Right atrium auricular region (tissue), 2 donors: Measurements from ENCODE around the gene DENND1A. TPM values are rescaled to one million over a fixed set of nuclear protein-coding genes. Genes with fewer than 3 reads are reported as not detected.

Experiments
- DNase-seq: peaks from one replicate; pipeline ENCODE4 v3.0.0-alpha.2; 2019; ENCODE audit warnings: low spot score
- H3K27ac ChIP-seq, 2 donors: fragments of 200-600 bp; sonication (generic); 1 replicate in 1 of 2; 2 replicates in 1 of 2; pipeline ENCODE4 v1.5.1; 2016 to 2019
- H3K27me3 ChIP-seq, 2 donors: fragments of 200-600 bp; sonication (generic); one replicate each; pipeline versions ENCODE4 v1.5.1 to v1.6.0; 2017 to 2019
- H3K36me3 ChIP-seq: fragments of 200-600 bp; sonication (generic); one replicate; pipeline ENCODE4 v1.5.1; 2016
- H3K4me1 ChIP-seq, 2 donors: fragments of 200-600 bp; sonication (generic); one replicate each; pipeline versions ENCODE4 v1.5.1 to v1.6.0; 2017 to 2019
- H3K4me3 ChIP-seq, 2 donors: fragments of 200-600 bp; sonication (generic); 1 replicate in 1 of 2; 2 replicates in 1 of 2; pipeline ENCODE4 v1.5.1; 2017 to 2019; ENCODE audit warnings: mild to moderate bottlenecking in 1 of 2, moderate library complexity in 1 of 2
- H3K9me3 ChIP-seq, 2 donors: fragments of 200-600 bp; sonication (generic); one replicate each; pipeline ENCODE4 v1.5.1; 2019
- CTCF ChIP-seq, 2 donors: fragments of 200-600 bp; sonication (generic); IDR thresholded peaks; one replicate each; pipeline ENCODE4 v1.5.1; 2019; ENCODE audit warnings: antibody characterized with exemption in 2 of 2
- total RNA-seq, 2 donors: library from RNA; depleted of rRNA; stranded (reverse); fragments of >200 nt; gene quantifications; one replicate each; pipeline ENCODE4 v1.1.0, GENCODE V29; 2016

Gene DENND1A
- total RNA-seq, 2 donors from 2014 or later = 14.9 to 23.6 TPM

GRCh38 chr9:123471843-123472570 is 457.9 kb downstream of the DENND1A start:
- Histone ChIP-seq H3K27me3 (no peaks in the 10 kb centered on the region), H3K27ac (no peak overlapping the region), H3K4me3 (no peak overlapping the region), H3K9me3 (no peaks in the 10 kb centered on the region), H3K36me3 (no peaks in the 10 kb centered on the region), H3K4me1 (peaks cover 0 to 10% of the 10 kb centered on the region in 2 donors)
- TF ChIP-seq CTCF (IDR thresholded peaks at IDR 0.05) = no peak
- no peak for DNase-seq

- TF ChIP-seq CTCF (IDR thresholded peaks at IDR 0.05) = no peak
- Histone ChIP-seq H3K4me3 (no peak overlapping the region), H3K27ac (no peak overlapping the region), H3K4me1 (peaks cover 0 to 10% of the 10 kb centered on the region in 2 donors), H3K36me3 (no peaks in the 10 kb centered on the region), H3K9me3 (no peaks in the 10 kb centered on the region), H3K27me3 (no peaks in the 10 kb centered on the region)
- no peak for DNase-seq
These were observed 458.7 kb downstream of the DENND1A start for GRCh38 chr9:123470991-123471770.

- Histone ChIP-seq H3K36me3 (no peaks in the 10 kb centered on the region), H3K27ac (no peak overlapping the region), H3K9me3 (no peaks in the 10 kb centered on the region), H3K4me1 (peaks cover 0 to 10% of the 10 kb centered on the region in 2 donors), H3K4me3 (no peak overlapping the region), H3K27me3 (no peaks in the 10 kb centered on the region)
- TF ChIP-seq CTCF (IDR thresholded peaks at IDR 0.05) = no peak
- DNase-seq = no peak
These were observed 459.7 kb downstream of the DENND1A start for GRCh38 chr9:123470121-123470782.

GRCh38 chr9:123469282-123469681 is 460.6 kb downstream of the DENND1A start:
- H3K27ac ChIP-seq = no peak overlapping the region
- no peaks in the 10 kb centered on the region for H3K27me3 ChIP-seq
- no peak for DNase-seq
- peaks cover 0 to 10% of the 10 kb centered on the region in 2 donors for H3K4me1 ChIP-seq
- no peaks in the 10 kb centered on the region for H3K9me3 ChIP-seq
- no peaks in the 10 kb centered on the region for H3K36me3 ChIP-seq
- no peak for TF ChIP-seq CTCF (IDR thresholded peaks at IDR 0.05)
- H3K4me3 ChIP-seq = no peak overlapping the region

GRCh38 chr9:123468541-123468940 is 461.4 kb downstream of the DENND1A start:
- TF ChIP-seq CTCF (IDR thresholded peaks at IDR 0.05) = no peak
- no peak for DNase-seq
- H3K9me3 ChIP-seq = no peaks in the 10 kb centered on the region
- H3K36me3 ChIP-seq = no peaks in the 10 kb centered on the region
- H3K4me1 ChIP-seq = peaks cover 0 to 9% of the 10 kb centered on the region in 2 donors
- H3K27ac ChIP-seq = no peak overlapping the region
- H3K27me3 ChIP-seq = no peaks in the 10 kb centered on the region
- no peak overlapping the region for H3K4me3 ChIP-seq
